ENCODE measurements around the gene SDHD.

The SDHD gene

DNA sequence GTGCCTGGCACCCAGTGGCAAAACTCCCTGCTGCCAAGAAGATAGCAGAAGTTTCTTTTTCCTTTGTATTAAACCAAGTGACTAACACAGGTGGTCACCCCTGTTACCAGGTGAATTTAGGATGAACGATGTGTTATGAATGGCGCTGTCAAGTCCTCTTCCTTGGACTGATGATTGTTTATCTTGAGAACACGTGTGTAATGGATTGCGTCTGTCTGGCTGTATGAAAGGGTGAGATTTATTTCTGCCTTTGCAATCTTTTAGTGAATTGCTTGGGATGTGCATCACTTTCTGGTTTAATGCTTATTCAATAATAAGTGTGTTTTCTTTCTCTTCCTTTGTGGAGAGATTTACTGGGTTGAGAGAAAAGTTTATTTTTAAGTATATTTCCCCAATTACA is 36.5 kb downstream of the SDHD start:
- Histone ChIP-seq H3K4me3 (ENCODE audit: insufficient read depth in 1 of 2, low read depth in 1 of 2, low read length in 2 of 2) (no peak overlapping the region), H3K9me3 (ENCODE audit: control insufficient read depth, low read length) (no peaks in the 10 kb centered on the region), H4K91ac (ENCODE audit: low read length) (no peak overlapping the region), H3K27me3 (ENCODE audit: control insufficient read depth in 1 of 2, insufficient read depth in 1 of 2, low read length in 2 of 2) (no peaks in the 10 kb centered on the region), H3K23ac (ENCODE audit: low read length in 2 of 2) (no peak overlapping the region), H3K27ac (ENCODE audit: low read length, poor library complexity, severe bottlenecking) (no peak overlapping the region), H3K4me2 (ENCODE audit: low read length, poor library complexity, severe bottlenecking) (no peak overlapping the region), H4K8ac (ENCODE audit: low read length) (no peak overlapping the region), H3K4me1 (ENCODE audit: control insufficient read depth, insufficient read depth, low read depth, low read length) (peaks cover 1% of the 10 kb centered on the region), H2AK5ac (ENCODE audit: low read length, severe bottlenecking) (no peak overlapping the region), H2BK15ac (ENCODE audit: low read depth, poor library complexity, severe bottlenecking) (no peak overlapping the region), H3K36me3 (ENCODE audit: control insufficient read depth in 1 of 2, insufficient read depth in 2 of 2, low read depth in 1 of 2, low read length in 2 of 2) (no peaks in the 10 kb centered on the region), H3K14ac (ENCODE audit: low read length in 2 of 2) (no peak overlapping the region), H3K4ac (ENCODE audit: low read depth in 1 of 2, low read length in 2 of 2) (no peak overlapping the region), H2BK5ac (ENCODE audit: low read depth, low read length, poor library complexity, severe bottlenecking) (no peak overlapping the region), H3K79me1 (replicated peaks; ENCODE audit: low read length, poor library complexity, severe bottlenecking) (no peaks in the 10 kb centered on the region), H2BK12ac (ENCODE audit: low read length in 2 of 2) (no peak overlapping the region), H3K18ac (ENCODE audit: low read depth in 1 of 2, low read length in 2 of 2) (no peak overlapping the region), H2AFZ (ENCODE audit: low read depth, low read length) (no peak overlapping the region), H2BK120ac (ENCODE audit: low read depth, low read length) (peak overlapping the region; percentile 34), H3K9ac (ENCODE audit: low read length) (no peak overlapping the region)
- DNase-seq: no peak
- WGBS: 42% methylated on average over 4 of the region's 4 CpGs

DNA sequence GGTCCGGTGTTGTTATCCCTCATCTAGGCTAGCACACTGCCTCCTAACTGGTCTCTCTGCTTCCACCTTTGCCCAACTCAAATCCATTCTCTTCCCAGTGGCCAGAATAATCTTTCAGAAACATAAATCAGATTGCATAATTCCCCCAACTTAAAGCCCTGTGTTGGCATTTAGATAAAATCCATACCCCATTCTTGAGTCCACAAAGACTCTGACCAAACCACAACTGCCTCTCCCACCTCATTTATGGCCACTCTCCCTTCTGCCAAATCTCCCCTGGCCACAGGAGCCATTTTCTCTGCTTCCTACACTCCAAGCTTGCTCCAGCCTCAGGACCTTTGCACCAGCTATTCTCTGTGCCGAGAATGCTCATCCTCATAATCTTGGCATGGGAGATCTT is 40.4 kb downstream of the SDHD start:
- Histone ChIP-seq H4K8ac (ENCODE audit: low read length) (peak overlapping the region; percentile 12), H3K9me3 (ENCODE audit: control insufficient read depth, low read length) (no peaks in the 10 kb centered on the region), H3K4me2 (ENCODE audit: low read length, poor library complexity, severe bottlenecking) (no peak overlapping the region), H3K27me3 (ENCODE audit: control insufficient read depth in 1 of 2, insufficient read depth in 1 of 2, low read length in 2 of 2) (no peaks in the 10 kb centered on the region), H3K27ac (ENCODE audit: low read length, poor library complexity, severe bottlenecking) (no peak overlapping the region), H3K9ac (ENCODE audit: low read length) (no peak overlapping the region), H3K79me1 (replicated peaks; ENCODE audit: low read length, poor library complexity, severe bottlenecking) (no peaks in the 10 kb centered on the region), H3K4me1 (ENCODE audit: control insufficient read depth, insufficient read depth, low read depth, low read length) (peaks cover 10% of the 10 kb centered on the region), H2AFZ (ENCODE audit: low read depth, low read length) (no peak overlapping the region), H3K36me3 (ENCODE audit: control insufficient read depth in 1 of 2, insufficient read depth in 2 of 2, low read depth in 1 of 2, low read length in 2 of 2) (no peaks in the 10 kb centered on the region), H3K23ac (ENCODE audit: low read length in 2 of 2) (peak overlapping the region in 1 of 2 experiments; percentile 9), H3K4me3 (ENCODE audit: insufficient read depth in 1 of 2, low read depth in 1 of 2, low read length in 2 of 2) (no peak overlapping the region), H2AK5ac (ENCODE audit: low read length, severe bottlenecking) (no peak overlapping the region), H2BK5ac (ENCODE audit: low read depth, low read length, poor library complexity, severe bottlenecking) (no peak overlapping the region), H3K4ac (ENCODE audit: low read depth in 1 of 2, low read length in 2 of 2) (peak overlapping the region in 1 of 2 experiments; percentile 7), H3K18ac (ENCODE audit: low read depth in 1 of 2, low read length in 2 of 2) (no peak overlapping the region), H3K14ac (ENCODE audit: low read length in 2 of 2) (no peak overlapping the region), H2BK120ac (ENCODE audit: low read depth, low read length) (peak overlapping the region; percentile 15), H2BK15ac (ENCODE audit: low read depth, poor library complexity, severe bottlenecking) (no peak overlapping the region), H2BK12ac (ENCODE audit: low read length in 2 of 2) (no peak overlapping the region), H4K91ac (ENCODE audit: low read length) (no peak overlapping the region)
- WGBS: 100% methylated on average over 2 of the region's 2 CpGs
- DNase-seq: no peak

DNA sequence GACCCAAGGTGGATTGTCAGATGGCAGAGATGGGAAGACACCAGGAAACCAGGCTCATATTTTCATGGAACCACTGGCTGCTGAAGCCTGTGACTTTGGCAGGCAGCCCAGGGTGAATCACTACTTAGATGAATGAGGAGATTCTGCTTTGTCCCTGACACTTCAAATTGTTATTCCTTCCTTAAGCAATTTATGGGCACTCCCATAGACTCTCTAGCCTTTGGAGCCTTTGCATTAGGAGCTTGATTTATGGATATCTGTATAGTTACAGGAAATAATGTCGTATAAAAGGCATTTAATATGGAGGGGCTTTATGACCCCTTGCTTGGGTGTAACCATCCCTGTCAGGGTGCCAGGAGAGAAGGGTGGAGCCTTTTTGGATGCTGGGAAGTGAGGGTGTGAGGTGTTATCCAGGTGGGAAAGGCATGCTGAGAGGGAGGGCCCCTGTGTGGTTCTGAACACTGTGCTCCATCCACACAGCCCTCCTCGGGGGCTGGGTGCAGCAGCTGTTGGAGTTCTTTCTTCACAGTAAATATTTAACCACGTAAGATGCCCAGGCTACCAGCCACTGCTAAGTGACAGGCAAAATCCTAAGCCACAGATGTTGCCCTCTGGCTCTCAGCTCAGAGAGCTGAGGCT is 41.9 kb downstream of the SDHD start:
- H3K4me3 ChIP-seq (ENCODE audit: insufficient read depth in 1 of 2, low read depth in 1 of 2, low read length in 2 of 2): no peak overlapping the region

GRCh38 chr11:112129656-112130055 is 43.0 kb downstream of the SDHD start:
- Histone ChIP-seq H3K27ac (ENCODE audit: low read length, poor library complexity, severe bottlenecking) (no peak overlapping the region), H2BK15ac (ENCODE audit: low read depth, poor library complexity, severe bottlenecking) (no peak overlapping the region), H3K4me3 (ENCODE audit: insufficient read depth in 1 of 2, low read depth in 1 of 2, low read length in 2 of 2) (no peak overlapping the region), H3K79me1 (replicated peaks; ENCODE audit: low read length, poor library complexity, severe bottlenecking) (no peaks in the 10 kb centered on the region), H2BK12ac (ENCODE audit: low read length in 2 of 2) (peak overlapping the region in 1 of 2 experiments; percentile 4), H3K4me1 (ENCODE audit: control insufficient read depth, insufficient read depth, low read depth, low read length) (peaks cover 10% of the 10 kb centered on the region), H3K27me3 (ENCODE audit: control insufficient read depth in 1 of 2, insufficient read depth in 1 of 2, low read length in 2 of 2) (no peaks in the 10 kb centered on the region), H3K9ac (ENCODE audit: low read length) (no peak overlapping the region), H3K9me3 (ENCODE audit: control insufficient read depth, low read length) (no peaks in the 10 kb centered on the region), H4K8ac (ENCODE audit: low read length) (no peak overlapping the region), H3K14ac (ENCODE audit: low read length in 2 of 2) (no peak overlapping the region), H3K4ac (ENCODE audit: low read depth in 1 of 2, low read length in 2 of 2) (no peak overlapping the region), H2BK120ac (ENCODE audit: low read depth, low read length) (no peak overlapping the region), H3K36me3 (ENCODE audit: control insufficient read depth in 1 of 2, insufficient read depth in 2 of 2, low read depth in 1 of 2, low read length in 2 of 2) (no peaks in the 10 kb centered on the region), H4K91ac (ENCODE audit: low read length) (no peak overlapping the region), H3K4me2 (ENCODE audit: low read length, poor library complexity, severe bottlenecking) (no peak overlapping the region), H2AK5ac (ENCODE audit: low read length, severe bottlenecking) (peak overlapping the region; percentile 6), H3K23ac (ENCODE audit: low read length in 2 of 2) (no peak overlapping the region), H3K18ac (ENCODE audit: low read depth in 1 of 2, low read length in 2 of 2) (peak overlapping the region in 1 of 2 experiments; percentile 1), H2BK5ac (ENCODE audit: low read depth, low read length, poor library complexity, severe bottlenecking) (no peak overlapping the region), H2AFZ (ENCODE audit: low read depth, low read length) (no peak overlapping the region)
- 97% methylated on average over 5 of the region's 5 CpGs for WGBS
- DNase-seq: no peak

More for the DNA sequence above, 41.9 kb downstream of the SDHD start:
- Histone ChIP-seq H2BK15ac (ENCODE audit: low read depth, poor library complexity, severe bottlenecking) (no peak overlapping the region), H3K18ac (ENCODE audit: low read depth in 1 of 2, low read length in 2 of 2) (peak overlapping the region in 1 of 2 experiments; percentile 70), H2BK5ac (ENCODE audit: low read depth, low read length, poor library complexity, severe bottlenecking) (no peak overlapping the region), H3K9ac (ENCODE audit: low read length) (no peak overlapping the region), H4K91ac (ENCODE audit: low read length) (peak overlapping the region; percentile 50), H2AFZ (ENCODE audit: low read depth, low read length) (no peak overlapping the region), H3K14ac (ENCODE audit: low read length in 2 of 2) (peak overlapping the region in 1 of 2 experiments; percentile 36), H3K36me3 (ENCODE audit: control insufficient read depth in 1 of 2, insufficient read depth in 2 of 2, low read depth in 1 of 2, low read length in 2 of 2) (no peaks in the 10 kb centered on the region), H2BK120ac (ENCODE audit: low read depth, low read length) (peak overlapping the region; percentile 34), H3K9me3 (ENCODE audit: control insufficient read depth, low read length) (no peaks in the 10 kb centered on the region), H4K8ac (ENCODE audit: low read length) (peak overlapping the region; percentile 60), H3K23ac (ENCODE audit: low read length in 2 of 2) (no peak overlapping the region), H3K27me3 (ENCODE audit: control insufficient read depth in 1 of 2, insufficient read depth in 1 of 2, low read length in 2 of 2) (no peaks in the 10 kb centered on the region), H2BK12ac (ENCODE audit: low read length in 2 of 2) (peak overlapping the region in 1 of 2 experiments; percentile 45), H3K4me1 (ENCODE audit: control insufficient read depth, insufficient read depth, low read depth, low read length) (peaks cover 10% of the 10 kb centered on the region), H3K27ac (ENCODE audit: low read length, poor library complexity, severe bottlenecking) (peak overlapping the region; percentile 39), H3K4ac (ENCODE audit: low read depth in 1 of 2, low read length in 2 of 2) (no peak overlapping the region), H2AK5ac (ENCODE audit: low read length, severe bottlenecking) (no peak overlapping the region), H3K79me1 (replicated peaks; ENCODE audit: low read length, poor library complexity, severe bottlenecking) (no peaks in the 10 kb centered on the region), H3K4me2 (ENCODE audit: low read length, poor library complexity, severe bottlenecking) (no peak overlapping the region)
- WGBS: 25% methylated on average over 3 of the region's 3 CpGs
- DNase-seq: peak; percentile 89

Data from mesenchymal stem cell (in vitro differentiated cells and primary cell).